HUES48 (cell line): ENCODE data around the gene SLC25A45.

Source experiments
- H3K27ac ChIP-seq: one replicate; pipeline ENCODE4 v1.7.0; 2013; ENCODE audit warnings: low read depth, low read length, inconsistent platforms
- H3K27me3 ChIP-seq: 2 replicates; pipeline ENCODE4 v1.6.1; 2013; ENCODE audit warnings: mild to moderate bottlenecking, low read length; ENCODE audit not compliant: control insufficient read depth, insufficient read depth
- H3K36me3 ChIP-seq: 2 replicates; pipeline ENCODE4 v1.6.1; 2013; ENCODE audit warnings: low read length; ENCODE audit not compliant: control insufficient read depth, insufficient read depth
- H3K4me1 ChIP-seq: 2 replicates; pipeline ENCODE4 v1.6.1; 2013; ENCODE audit warnings: mild to moderate bottlenecking, low read length; ENCODE audit not compliant: control insufficient read depth, insufficient read depth
- H3K4me3 ChIP-seq: 2 replicates; pipeline ENCODE4 v1.5.1; 2013; ENCODE audit warnings: mild to moderate bottlenecking, low read depth, low read length
- H3K9ac ChIP-seq: 2 replicates; pipeline ENCODE4 v1.6.1; 2013; ENCODE audit warnings: mild to moderate bottlenecking, low read depth, low read length, moderate library complexity
- H3K9me3 ChIP-seq: 2 replicates; pipeline ENCODE4 v1.6.1; 2013; ENCODE audit warnings: low read length; ENCODE audit not compliant: control insufficient read depth, insufficient read depth

SLC25A45 gene

DNA sequence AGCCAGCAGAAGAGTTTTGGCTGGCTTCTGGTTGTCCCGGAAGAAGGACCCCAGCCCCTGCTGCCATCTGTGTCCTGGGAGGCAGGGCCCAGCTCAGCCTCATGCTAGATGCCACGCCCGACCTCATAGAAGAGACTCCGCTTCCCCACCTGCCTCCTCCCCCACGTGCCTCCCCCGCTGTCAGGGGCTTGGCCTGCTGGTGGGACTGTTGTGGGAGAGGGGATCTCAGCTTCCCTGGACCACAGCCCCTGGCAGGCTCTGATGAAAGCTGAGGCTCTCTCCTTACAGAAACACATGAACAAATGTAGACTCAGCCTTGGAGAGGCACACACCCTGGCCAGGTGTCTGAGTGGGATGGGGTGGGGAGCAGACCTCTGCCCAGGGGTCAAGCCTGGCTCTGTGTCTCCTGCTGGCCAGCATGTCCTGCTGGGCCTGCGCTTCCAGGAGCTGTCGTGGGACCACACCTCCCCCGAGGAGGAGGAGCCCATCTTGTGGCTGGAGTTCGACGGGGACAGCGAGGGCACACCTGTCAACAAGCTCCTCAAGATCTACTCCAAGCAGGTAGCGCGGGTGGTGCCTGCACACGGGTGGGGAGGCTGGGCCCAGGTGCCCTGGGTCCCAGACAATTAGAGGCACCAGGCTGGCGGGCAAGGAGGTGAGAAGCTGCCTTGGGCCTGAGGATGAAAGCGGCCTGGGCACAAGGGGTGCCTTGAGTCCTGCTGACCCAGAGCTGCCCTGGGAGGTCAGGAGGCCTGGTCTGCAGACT is 18.0 kb upstream of the SLC25A45 start:
- H3K9ac ChIP-seq: no peak overlapping the region

DNA sequence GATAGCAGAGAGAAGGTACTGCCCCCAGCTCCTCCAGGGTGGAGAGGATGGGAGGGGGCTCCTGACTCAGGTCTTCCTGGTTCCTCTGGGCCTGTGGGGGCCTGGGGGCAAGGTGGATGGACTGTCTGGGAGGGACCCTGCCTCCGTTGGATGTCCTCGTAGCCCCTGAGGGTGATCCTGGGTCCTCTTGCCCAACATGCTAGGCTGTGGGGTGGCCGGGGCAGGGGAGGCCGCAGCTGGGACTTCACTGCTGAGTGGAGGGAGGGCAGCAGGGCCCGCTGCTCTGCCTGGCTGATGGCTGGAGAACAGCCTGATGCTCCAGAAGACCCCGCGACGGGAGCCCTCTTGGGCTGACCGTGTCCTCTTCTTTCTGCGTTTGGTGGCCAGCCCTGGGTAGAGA is 17.4 kb upstream of the SLC25A45 start:
- Histone ChIP-seq H3K36me3 (peaks cover 23% of the 10 kb centered on the region), H3K9ac (no peak overlapping the region), H3K27me3 (no peaks in the 10 kb centered on the region), H3K27ac (no peak overlapping the region), H3K9me3 (no peaks in the 10 kb centered on the region), H3K4me3 (no peak overlapping the region), H3K4me1 (no peaks in the 10 kb centered on the region)

More for the DNA sequence above, 18.0 kb upstream of the SLC25A45 start:
- Histone ChIP-seq H3K27me3 (no peaks in the 10 kb centered on the region), H3K9me3 (no peaks in the 10 kb centered on the region), H3K27ac (no peak overlapping the region), H3K4me1 (no peaks in the 10 kb centered on the region), H3K36me3 (peaks cover 27% of the 10 kb centered on the region), H3K4me3 (no peak overlapping the region)

DNA sequence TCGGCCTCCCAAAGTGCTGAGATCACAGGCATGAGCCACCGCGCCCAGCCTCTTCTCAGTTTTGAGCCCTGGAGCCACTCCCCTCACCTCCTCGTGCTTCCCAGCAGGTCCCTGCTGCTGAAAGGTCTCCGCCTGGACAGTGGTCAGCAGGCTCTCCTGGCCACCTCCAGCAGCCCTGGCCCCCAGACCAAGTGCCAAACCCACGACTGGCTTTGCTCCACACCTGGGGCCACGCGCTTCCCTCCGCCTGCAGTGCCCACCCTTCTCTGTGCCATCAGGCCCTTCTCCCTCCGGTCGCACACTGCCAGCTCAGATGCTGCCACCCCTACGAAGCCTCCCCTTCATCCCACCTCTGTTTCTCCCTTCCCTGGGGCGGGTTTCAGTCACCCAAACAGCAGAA is 16.8 kb upstream of the SLC25A45 start:
- H3K4me1 ChIP-seq: no peaks in the 10 kb centered on the region
- H3K36me3 ChIP-seq: peaks cover 21% of the 10 kb centered on the region

GRCh38 chr11:65398362-65398910 is 16.0 kb upstream of the SLC25A45 start:
- no peaks in the 10 kb centered on the region for H3K27me3 ChIP-seq
- peaks cover 21% of the 10 kb centered on the region for H3K36me3 ChIP-seq
- no peak overlapping the region for H3K9ac ChIP-seq

More for the DNA sequence above, 16.8 kb upstream of the SLC25A45 start:
- H3K4me3 ChIP-seq: no peak overlapping the region
- no peaks in the 10 kb centered on the region for H3K27me3 ChIP-seq
- no peaks in the 10 kb centered on the region for H3K9me3 ChIP-seq
- no peak overlapping the region for H3K9ac ChIP-seq
- no peak overlapping the region for H3K27ac ChIP-seq

DNA sequence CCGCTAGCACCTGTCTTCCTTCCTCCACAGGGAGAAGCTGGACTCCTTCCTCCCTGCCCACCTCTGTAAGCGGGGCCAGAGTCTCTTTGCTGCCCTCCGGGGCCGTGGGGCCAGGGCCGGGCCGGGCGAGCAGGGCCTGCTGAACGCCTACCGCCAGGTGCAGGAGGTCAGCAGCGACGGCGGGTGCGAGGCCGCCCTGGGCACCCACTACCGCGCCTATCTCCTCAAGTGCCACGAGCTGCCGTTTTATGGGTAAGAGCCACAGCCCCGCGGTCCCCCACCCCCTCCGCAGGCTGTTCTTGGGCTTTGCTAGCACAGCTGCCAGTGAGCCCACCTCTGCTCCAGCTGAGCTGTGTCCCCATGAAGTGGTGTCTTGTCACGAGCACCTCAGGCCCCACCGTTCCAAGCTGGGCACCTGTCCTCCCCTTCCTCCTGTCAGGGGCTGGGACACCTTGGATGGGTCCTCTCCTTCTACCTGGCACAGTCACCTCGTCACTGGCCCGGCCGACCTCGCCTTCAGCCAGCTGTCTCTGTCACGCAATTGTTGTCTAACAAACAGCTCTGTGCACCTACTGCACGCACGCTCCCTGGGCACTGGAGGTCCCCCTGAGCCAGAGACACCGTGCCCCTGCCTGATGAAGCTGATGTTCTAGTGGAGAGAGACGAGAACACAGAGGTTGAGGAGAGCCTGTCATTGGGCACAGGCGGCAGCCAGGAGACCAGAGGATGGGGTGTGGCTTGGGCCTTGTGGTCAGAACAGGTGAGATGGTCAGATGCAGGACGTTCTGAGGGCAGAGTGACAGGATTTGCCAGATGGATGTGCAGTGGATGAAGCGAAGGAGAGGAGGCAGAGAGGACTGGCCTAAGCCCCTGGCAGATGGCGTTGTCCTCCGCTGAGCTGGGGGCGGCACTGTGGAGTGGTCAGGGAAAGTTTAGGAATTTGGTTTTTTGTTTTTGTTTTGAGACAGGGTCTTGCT is 14.6 kb upstream of the SLC25A45 start:
- Histone ChIP-seq H3K27ac (no peak overlapping the region), H3K9ac (no peak overlapping the region), H3K36me3 (peaks cover 21% of the 10 kb centered on the region), H3K9me3 (no peaks in the 10 kb centered on the region), H3K4me1 (no peaks in the 10 kb centered on the region), H3K27me3 (no peaks in the 10 kb centered on the region), H3K4me3 (no peak overlapping the region)

More at GRCh38 chr11:65398362-65398910, 16.0 kb upstream of the SLC25A45 start:
- Histone ChIP-seq H3K27ac (no peak overlapping the region), H3K9me3 (no peaks in the 10 kb centered on the region), H3K4me1 (no peaks in the 10 kb centered on the region), H3K4me3 (no peak overlapping the region)

DNA sequence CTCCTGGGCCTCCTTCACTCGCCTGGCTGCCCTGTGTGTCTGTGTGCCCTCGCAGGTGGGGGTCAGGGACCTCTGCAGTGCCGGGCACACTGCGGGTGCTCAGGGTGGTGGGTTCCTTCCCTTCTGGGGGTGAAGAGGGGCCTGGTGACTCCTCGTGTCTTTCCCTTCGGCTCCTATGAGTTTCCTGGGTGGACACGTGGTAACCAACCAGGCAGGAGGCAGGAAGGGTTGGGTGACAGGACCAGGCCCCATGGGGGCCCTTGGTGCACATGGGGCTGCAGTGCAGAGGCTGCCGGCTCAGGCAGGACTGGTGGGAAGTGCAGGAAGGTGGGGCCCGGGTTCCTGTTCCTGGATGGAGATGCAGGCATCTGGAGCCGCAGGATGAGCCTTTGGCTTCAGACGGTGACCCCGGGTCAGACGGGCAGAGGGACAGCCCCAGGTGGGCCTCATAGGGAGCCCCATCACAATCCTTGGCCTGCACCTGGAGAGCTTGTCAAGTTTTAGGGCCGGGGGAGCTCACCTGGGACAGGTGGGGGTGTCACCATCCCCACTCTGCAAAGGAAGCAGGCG is 13.6 kb upstream of the SLC25A45 start:
- Histone ChIP-seq H3K9me3 (no peaks in the 10 kb centered on the region), H3K4me3 (no peak overlapping the region), H3K4me1 (no peaks in the 10 kb centered on the region), H3K9ac (no peak overlapping the region), H3K36me3 (peaks cover 21% of the 10 kb centered on the region), H3K27me3 (no peaks in the 10 kb centered on the region), H3K27ac (no peak overlapping the region)

DNA sequence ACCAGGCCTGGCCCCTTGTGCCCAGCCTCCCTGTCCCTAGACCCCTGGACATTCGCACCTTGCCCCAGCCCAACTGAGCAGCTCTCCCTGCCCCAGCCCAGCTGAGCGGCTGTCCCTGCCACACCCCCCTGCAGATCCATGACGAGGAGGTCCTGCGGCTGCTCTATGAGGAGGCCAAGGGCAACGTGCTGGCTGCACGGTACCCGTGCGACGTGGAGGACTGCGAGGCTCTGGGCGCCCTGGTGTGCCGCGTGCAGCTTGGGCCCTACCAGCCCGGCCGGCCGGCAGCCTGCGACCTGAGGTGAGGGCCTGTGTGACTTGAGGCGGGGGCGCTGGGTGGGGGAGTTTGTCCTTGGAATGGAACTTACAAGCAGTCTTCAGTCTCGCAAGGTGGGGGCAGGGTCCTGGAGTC is 11.7 kb upstream of the SLC25A45 start:
- no peaks in the 10 kb centered on the region for H3K9me3 ChIP-seq
- peaks cover 14% of the 10 kb centered on the region for H3K36me3 ChIP-seq
- no peak overlapping the region for H3K27ac ChIP-seq
- no peaks in the 10 kb centered on the region for H3K27me3 ChIP-seq
- no peak overlapping the region for H3K9ac ChIP-seq
- H3K4me3 ChIP-seq: no peak overlapping the region
- 0 out of 2 replicates have a peak, but pooled peaks cover 4% of the 10 kb centered on the region for H3K4me1 ChIP-seq

GRCh38 chr11:65393513-65394079 is 11.2 kb upstream of the SLC25A45 start:
- Histone ChIP-seq H3K4me1 (0 out of 2 replicates have a peak, but pooled peaks cover 4% of the 10 kb centered on the region), H3K27ac (no peak overlapping the region)

GRCh38 chr11:65392899-65393298 is 10.5 kb upstream of the SLC25A45 start:
- Histone ChIP-seq H3K27me3 (no peaks in the 10 kb centered on the region), H3K4me1 (0 out of 2 replicates have a peak, but pooled peaks cover 4% of the 10 kb centered on the region), H3K9ac (no peak overlapping the region), H3K9me3 (no peaks in the 10 kb centered on the region), H3K4me3 (no peak overlapping the region), H3K27ac (no peak overlapping the region), H3K36me3 (peaks cover 16% of the 10 kb centered on the region)

More at GRCh38 chr11:65393513-65394079, 11.2 kb upstream of the SLC25A45 start:
- Histone ChIP-seq H3K9me3 (no peaks in the 10 kb centered on the region), H3K4me3 (no peak overlapping the region), H3K36me3 (peaks cover 16% of the 10 kb centered on the region), H3K27me3 (no peaks in the 10 kb centered on the region), H3K9ac (no peak overlapping the region)

DNA sequence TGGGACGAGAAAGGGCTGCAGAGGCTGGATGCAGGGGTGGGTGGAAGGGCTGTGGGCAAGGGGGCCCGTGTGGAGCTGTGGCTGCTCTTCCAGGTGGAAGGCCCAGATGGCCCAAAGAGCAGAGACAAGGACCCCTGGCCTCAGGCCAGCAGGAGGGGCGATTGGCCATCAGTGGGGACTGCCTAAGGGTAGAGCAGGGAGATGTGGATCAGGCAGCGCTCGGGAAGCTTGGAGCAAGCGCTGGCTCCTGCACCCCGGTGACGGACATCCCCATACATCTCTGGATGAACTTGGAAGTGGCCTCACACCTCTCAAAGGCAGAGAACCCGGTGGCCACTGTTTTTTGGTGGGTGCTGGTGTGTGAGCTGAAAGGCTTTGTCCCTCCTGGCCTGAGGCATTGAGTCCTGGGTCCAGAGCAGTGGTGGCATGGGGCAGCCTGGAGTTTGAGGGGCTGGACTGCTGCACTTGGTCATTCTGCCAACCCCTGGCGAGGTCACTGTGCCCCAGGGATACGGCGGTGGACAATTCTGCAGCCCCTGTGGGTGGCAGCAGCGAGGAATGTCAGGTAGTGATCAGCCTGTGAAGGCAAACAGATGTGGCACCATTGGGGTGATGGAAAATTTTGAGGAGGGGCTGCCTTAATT is 9.9 kb upstream of the SLC25A45 start:
- Histone ChIP-seq H3K27me3 (no peaks in the 10 kb centered on the region), H3K36me3 (peaks cover 13% of the 10 kb centered on the region), H3K9ac (no peak overlapping the region), H3K4me3 (no peak overlapping the region), H3K4me1 (0 out of 2 replicates have a peak, but pooled peaks cover 4% of the 10 kb centered on the region), H3K27ac (no peak overlapping the region), H3K9me3 (no peaks in the 10 kb centered on the region)
